ENCODE measurements around the gene MISP3. TPM values are rescaled to one million over a fixed set of nuclear protein-coding genes. Genes with fewer than 3 reads are reported as not detected.

MISP3 gene
- total and polyA plus RNA-seq, 9 donors, result 0.28 to 13.9 (median 0.79) TPM

- no peaks in the 10 kb centered on the region for H3K9me3 ChIP-seq
- H3K4me1 ChIP-seq (ENCODE audit: insufficient read depth), result peaks cover 36% of the 10 kb centered on the region
- intact Hi-C loops (cut with DNase I), result no loop called here
- TF ChIP-seq POLR2A (IDR thresholded peaks at IDR 0.05) (no peak), CTCF (IDR thresholded peaks at IDR 0.05) (no peak), EP300 (IDR thresholded peaks at IDR 0.05) (no peak)
- H3K27ac ChIP-seq, result peak overlapping the region; percentile 85 to 96
- peak overlapping the region; percentile 15 for H3K4me3 ChIP-seq
- H3K27me3 ChIP-seq, result no peaks in the 10 kb centered on the region
- H3K36me3 ChIP-seq, result no peaks in the 10 kb centered on the region
- WGBS, 3 donors, result 67 to 80% (median 75%) methylated on average over 1 of the region's 1 CpG
- DNase-seq, result no peak
Observed at GRCh38 chr19:14111486-14111885, 38.9 kb downstream of the MISP3 start.

GRCh38 chr19:14112051-14112808 is 39.6 kb downstream of the MISP3 start:
- Histone ChIP-seq H3K36me3 (no peaks in the 10 kb centered on the region), H3K27ac (peak overlapping the region; percentile 85 to 96), H3K9me3 (no peaks in the 10 kb centered on the region), H3K4me1 (ENCODE audit: insufficient read depth) (peaks cover 36% of the 10 kb centered on the region), H3K4me3 (peak overlapping the region; percentile 15), H3K27me3 (no peaks in the 10 kb centered on the region)
- DNase-seq, result peak; percentile 42 to 67 (median 49)
- intact Hi-C loops (cut with DNase I), result no loop called here
- 12 to 25% (median 12%) methylated on average over 12 of the region's 12 CpGs for WGBS, 3 donors
- TF ChIP-seq EP300 (IDR thresholded peaks at IDR 0.05) (no peak), CTCF (IDR thresholded peaks at IDR 0.05) (no peak), POLR2A (IDR thresholded peaks at IDR 0.05) (no peak)

- peaks cover 31% of the 10 kb centered on the region for H3K4me1 ChIP-seq (ENCODE audit: insufficient read depth)
- intact Hi-C loops (cut with DNase I), result no loop called here
- peak; percentile 86 to 90 (median 87) for DNase-seq
- no peaks in the 10 kb centered on the region for H3K9me3 ChIP-seq
- no peak for TF ChIP-seq CTCF (IDR thresholded peaks at IDR 0.05)
- no peaks in the 10 kb centered on the region for H3K36me3 ChIP-seq
- H3K27ac ChIP-seq, result peak overlapping the region; percentile 85 to 96
- WGBS, 3 donors, result 4 to 8% (median 5%) methylated on average over 12 of the region's 12 CpGs
- H3K27me3 ChIP-seq, result no peaks in the 10 kb centered on the region
- peak overlapping the region; percentile 15 for H3K4me3 ChIP-seq
Observed at GRCh38 chr19:14112809-14113385, 40.3 kb downstream of the MISP3 start.

- H3K4me3 ChIP-seq, result no peak overlapping the region
- peak in 4 of 5 donors; percentile 57 to 73 (median 64) for DNase-seq
- no peaks in the 10 kb centered on the region for H3K27me3 ChIP-seq
- peaks cover 33% of the 10 kb centered on the region for H3K4me1 ChIP-seq (ENCODE audit: insufficient read depth)
- no peaks in the 10 kb centered on the region for H3K9me3 ChIP-seq
- intact Hi-C loops (cut with DNase I), result no loop called here
- TF ChIP-seq CTCF (IDR thresholded peaks at IDR 0.05) (no peak), EP300 (IDR thresholded peaks at IDR 0.05) (no peak)
- H3K36me3 ChIP-seq, result no peaks in the 10 kb centered on the region
- WGBS, 3 donors, result 54 to 76% (median 58%) methylated on average over 17 to 18 of the region's 18 CpGs
- peak overlapping the region; percentile 85 to 96 for H3K27ac ChIP-seq
Observed at GRCh38 chr19:14113762-14114414, 41.3 kb downstream of the MISP3 start.
